ENCODE results near the gene IL12RB2.

The IL12RB2 gene, protein sequence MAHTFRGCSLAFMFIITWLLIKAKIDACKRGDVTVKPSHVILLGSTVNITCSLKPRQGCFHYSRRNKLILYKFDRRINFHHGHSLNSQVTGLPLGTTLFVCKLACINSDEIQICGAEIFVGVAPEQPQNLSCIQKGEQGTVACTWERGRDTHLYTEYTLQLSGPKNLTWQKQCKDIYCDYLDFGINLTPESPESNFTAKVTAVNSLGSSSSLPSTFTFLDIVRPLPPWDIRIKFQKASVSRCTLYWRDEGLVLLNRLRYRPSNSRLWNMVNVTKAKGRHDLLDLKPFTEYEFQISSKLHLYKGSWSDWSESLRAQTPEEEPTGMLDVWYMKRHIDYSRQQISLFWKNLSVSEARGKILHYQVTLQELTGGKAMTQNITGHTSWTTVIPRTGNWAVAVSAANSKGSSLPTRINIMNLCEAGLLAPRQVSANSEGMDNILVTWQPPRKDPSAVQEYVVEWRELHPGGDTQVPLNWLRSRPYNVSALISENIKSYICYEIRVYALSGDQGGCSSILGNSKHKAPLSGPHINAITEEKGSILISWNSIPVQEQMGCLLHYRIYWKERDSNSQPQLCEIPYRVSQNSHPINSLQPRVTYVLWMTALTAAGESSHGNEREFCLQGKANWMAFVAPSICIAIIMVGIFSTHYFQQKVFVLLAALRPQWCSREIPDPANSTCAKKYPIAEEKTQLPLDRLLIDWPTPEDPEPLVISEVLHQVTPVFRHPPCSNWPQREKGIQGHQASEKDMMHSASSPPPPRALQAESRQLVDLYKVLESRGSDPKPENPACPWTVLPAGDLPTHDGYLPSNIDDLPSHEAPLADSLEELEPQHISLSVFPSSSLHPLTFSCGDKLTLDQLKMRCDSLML

DNA sequence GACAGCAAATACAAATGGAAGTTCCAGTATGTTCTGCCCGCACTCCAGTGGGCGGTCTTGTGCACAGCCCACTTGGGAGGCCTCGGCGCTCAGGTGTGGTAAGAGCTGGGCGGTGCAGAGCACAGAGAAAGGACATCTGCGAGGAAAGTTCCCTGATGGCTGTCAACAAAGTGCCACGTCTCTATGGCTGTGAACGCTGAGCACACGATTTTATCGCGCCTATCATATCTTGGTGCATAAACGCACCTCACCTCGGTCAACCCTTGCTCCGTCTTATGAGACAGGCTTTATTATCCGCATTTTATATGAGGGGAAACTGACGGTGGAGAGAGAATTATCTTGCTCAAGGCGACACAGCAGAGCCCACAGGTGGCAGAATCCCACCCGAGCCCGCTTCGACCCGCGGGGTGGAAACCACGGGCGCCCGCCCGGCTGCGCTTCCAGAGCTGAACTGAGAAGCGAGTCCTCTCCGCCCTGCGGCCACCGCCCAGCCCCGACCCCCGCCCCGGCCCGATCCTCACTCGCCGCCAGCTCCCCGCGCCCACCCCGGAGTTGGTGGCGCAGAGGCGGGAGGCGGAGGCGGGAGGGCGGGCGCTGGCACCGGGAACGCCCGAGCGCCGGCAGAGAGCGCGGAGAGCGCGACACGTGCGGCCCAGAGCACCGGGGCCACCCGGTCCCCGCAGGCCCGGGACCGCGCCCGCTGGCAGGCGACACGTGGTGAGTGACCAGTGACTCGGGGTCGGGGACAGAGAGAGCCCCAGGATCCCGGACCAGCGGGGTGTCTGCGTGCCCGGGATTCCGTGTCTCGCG lies at the start of gene IL12RB2:
Gene IL12RB2 (plus strand): TSS at position 623 of the 810 bp plus-strand sequence. CDS start 12,496 bp downstream, outside the sequence.
- DNase-seq: no peak

DNA sequence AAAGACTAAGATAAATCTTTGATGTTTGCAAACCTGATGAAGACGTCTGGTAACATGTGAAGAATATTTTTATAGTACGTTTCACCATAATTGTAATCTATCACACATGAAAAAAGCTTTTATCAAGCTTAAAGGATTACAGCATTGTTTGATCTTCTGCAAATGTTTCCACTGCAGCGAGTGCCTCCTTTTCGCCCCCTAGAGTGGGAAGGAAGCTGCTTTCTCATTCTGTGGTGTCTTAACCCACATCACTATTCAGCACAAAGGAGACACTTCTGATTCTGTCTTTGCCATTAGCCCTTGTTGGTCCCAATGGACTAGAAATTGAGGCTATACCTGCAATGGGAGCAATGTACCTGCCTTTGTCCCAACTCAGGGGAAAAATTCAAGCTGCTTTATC lies 46.0 kb upstream of the IL12RB2 start:
- no peak for DNase-seq

DNA sequence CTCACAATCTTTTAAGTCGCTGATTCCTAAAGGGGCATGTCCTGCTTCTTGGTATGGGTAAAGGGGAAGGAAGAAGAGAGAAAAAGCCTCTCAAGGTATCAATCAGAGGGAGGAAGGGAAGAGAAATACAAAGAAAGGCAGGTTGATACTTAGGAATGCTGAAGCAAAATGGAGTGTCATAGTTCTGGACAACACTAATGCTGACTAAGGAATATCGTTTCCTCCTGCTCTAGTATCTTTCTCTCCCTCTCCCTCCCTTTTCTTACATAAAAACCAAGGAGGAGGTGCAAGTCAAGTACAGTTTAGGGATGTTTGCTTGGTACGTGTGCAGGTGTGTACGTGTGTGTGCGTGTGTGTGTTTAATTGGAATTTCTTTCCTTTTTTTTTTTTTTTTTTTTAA lies 44.9 kb upstream of the IL12RB2 start:
- DNase-seq: no peak

DNA sequence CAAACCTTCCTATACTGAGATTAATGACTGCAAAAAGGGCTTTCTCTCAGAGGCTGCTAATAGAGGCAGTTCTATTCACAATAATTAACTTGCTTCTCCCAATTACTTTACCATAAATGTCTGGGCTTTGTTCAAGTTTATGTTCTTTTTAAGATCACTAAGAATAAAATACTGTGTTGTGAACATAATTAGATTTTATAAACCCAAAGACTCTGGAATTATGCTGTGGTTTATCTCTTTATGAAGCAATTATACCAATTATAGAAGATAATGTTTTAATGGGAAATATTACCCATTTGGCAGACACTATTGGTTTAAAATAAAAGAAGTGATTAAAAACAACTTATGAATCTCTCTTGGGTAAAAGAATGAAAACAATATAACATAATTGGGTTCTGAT lies 43.5 kb upstream of the IL12RB2 start:
- DNase-seq: no peak

DNA sequence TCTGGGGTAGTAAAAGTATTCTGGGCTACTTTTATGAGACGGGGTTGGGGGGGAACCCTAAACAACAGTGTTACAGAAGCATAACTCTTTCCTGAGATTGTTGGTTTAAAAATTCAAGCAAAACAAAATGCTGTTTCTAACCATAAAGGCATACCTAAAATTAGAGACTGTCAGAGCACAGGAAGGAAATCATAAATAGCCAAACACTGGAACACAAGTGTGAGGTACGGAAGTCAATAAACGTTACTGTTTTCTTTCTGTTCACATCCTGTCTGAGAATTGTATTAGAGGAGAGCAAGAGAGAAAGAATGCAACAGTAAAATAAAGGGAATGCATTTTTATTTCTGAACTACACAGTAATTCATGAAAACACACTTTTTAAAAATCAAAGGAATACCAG lies 42.8 kb upstream of the IL12RB2 start:
- no peak for DNase-seq

DNA sequence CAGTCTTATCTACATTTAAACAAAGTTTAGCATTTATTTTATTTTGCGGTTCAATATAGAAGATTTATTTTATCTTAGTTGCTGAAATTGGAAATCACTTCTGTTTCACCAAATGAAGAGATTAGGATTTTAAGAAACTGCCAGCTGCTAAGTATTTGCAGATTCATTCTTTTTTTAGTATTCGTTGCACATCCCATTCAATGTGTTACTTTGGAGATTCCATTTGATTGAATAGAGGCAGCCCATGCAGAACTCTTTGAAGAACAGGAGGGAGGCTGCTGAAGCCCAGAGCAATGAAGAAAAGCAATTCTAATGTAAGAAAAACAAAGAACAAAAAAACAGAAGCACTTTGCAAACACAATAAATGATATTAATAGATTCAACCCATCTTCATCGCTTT lies 38.6 kb upstream of the IL12RB2 start:
- no peak for DNase-seq

DNA sequence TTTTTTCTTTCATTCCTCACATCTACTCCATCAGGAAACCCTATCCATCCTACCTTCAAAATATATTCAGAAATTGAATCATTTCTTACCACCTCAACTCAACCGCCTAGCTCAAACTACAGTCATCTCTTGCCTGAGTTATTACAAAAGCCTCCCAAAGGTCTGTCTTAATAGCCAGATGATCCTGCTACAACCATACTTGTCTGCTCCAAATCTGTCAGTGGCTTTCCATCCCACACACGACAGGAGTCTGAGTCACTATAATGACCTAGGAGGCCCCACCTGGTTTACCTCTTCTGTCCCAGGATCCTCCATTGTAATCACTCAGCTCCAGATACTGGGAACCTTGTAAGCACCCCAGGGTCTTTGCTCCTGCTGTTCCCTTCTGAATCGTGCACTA lies 37.1 kb upstream of the IL12RB2 start:
- DNase-seq: no peak

DNA sequence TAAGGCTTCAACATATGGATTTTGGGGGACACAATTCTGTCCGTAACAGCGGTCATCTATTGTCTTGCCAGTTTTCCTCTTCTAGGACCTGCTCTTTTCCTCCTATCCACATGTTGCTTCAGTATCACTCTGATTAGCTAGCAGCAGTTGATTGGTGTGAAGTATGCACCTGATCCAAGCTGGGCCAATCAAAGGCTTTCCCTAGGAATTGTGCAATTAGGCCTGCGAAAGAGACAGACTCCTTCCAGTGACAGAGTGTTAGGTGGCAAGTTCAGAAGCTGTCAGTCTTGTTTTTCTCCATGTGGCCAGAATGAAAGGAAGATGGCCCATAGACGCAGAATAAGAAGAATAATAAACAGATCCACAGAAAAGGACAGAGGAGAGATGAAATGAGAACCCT lies 34.1 kb upstream of the IL12RB2 start:
- DNase-seq: no peak

DNA sequence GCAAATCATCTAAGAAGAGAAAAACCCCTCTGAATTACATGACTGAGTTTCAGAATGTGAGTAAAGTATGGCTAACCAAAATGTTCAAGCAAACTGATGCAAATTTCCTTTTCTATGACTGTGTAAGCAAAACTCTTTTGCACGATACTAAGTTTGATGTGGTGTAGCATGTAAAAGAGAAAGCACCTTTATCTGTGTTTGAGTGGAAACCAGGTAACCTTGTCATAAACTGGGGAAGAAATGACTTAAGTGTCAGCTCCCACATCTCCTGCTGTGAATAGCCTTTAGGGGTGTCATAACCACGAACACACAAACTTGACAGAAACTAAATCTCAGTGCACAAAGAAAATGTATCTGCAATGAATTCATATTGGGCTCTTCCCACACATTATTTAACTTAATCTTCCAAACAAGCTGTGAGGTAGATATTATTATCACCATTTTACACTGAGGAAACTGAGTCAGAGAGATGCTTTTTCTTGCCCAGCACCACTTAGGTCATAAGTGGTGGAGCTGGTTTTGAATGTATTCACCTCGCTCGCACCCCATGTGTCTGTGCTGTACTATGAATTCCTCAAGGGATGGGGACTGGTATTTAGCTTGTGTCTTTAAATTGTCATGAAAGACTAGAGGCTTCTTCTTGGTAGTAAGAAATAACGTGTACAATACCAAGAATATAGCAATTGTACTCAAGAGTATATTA lies 32.9 kb upstream of the IL12RB2 start:
- DNase-seq: no peak

DNA sequence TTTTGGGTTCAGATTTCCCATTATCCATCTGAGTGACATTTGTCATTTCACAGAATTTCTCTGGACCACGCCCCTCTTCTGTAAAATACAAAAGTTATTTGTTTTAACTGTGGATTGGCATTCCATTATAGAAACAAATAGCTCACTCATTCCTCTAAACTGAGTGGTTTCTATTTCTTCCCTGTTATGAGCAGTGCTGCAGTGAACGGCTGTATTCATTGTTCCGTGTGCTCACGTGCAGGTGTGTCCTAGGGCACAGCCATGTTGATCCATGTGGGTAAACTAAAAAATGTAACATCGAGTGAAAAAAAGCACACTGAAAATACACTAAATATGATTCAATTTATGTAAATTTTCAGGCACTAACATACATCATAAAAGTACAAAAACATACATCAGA lies 27.0 kb upstream of the IL12RB2 start:
- DNase-seq: no peak

DNA sequence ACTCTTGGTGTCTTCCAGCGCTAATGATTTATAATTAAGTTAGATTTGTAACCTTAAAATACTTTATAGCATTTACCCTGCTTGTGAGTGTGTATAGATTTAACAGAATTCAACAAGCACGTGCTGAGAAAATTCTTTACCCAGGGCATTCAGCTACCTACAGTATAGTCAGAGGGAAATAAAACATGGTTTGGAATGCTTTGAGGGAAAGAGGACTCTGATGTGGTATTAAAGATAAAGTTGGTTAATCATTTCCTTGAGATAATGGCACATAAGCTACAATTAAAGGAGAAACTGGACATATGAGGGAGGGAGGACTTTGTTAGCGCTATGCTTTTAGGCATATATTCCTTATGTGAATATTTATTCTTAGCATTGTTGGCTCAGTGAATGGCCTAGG lies 26.4 kb upstream of the IL12RB2 start:
- DNase-seq: no peak

DNA sequence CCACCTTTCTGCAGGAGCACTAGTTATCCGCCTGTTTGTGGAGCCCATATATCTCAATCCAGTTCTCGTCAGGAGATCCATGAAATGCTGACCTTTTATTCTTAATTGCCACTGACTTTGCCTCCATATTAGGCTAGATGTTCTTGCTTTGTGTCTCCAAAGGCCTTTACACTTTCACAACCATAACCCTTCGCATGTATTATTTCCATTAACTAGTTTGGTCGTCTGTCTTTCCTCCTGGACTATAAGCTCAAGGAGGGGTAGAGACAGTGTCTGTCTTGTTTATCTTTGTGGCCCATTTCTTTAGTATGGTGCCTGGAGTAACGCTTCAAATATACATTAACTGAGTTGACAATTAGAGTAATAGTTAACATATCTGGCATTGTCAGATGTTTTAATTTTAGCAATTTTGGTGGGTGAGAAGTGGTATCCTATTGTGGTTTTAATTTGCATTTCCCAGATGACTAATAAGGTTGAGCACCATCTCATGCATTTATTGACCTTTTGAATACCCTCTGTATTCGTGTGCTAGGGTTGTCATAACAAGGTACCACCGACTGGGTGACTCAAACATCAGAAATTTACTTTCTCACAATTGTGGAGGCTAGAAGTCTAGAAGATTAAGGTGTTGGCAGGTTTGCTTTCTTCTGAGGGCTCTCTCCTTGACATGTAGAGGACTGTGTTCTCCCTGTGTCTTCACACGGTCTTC lies 21.7 kb upstream of the IL12RB2 start:
- DNase-seq: no peak

DNA sequence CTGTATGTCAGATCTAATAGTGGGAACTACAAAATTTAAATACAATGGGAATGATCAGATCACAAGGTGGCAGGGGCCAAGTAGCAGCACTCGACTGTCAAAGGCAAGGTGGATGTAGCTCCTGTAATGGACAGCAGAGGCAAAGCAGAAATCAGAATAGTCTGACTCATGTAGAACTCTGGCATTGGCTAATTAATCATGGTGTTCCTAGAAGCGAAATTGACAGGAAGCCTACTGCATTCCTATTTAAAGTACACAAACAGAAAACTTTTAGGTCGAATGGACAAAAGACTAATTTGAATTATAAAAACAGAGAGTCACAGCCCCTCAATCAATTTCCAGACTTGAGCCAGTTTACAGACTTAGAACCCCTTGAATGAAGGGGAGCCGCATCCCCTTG lies 17.4 kb upstream of the IL12RB2 start:
- DNase-seq: no peak

DNA sequence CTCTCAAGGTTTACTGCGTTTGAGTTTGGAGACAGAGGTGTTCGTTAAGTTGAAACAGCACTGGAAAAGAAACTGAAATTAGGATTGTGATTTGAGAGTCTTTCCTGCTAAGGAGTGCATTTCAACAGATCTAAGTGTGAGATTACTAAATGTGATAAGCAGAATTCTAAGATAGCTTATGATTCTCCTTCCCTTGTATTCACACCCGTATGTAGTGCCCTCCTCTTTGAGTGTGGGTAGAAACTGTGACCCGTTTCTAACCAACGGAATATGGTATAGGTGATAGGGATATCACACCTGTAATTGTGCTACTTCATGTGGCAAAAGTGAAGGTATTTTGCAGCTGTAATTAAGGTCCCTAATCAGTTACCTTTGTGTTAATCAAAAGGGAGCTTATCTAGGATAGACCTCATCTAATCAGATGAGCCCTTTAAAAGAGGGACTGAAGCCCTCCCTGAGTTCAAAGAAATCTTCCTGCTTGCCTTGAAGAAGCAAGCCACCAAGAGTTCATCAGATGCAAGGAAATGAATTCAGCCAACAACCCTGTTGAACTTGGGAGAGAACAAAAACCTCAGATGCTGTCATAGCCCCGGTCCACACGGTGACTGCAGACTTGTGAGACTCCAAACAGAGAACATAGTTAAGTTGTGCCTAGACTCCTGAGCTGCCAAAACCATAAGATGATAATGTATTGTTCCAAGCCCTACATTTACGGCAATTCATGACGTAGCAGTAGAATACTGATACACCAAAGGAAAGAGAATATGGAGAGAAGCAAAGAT lies 12.6 kb upstream of the IL12RB2 start:
- no peak for DNase-seq

DNA sequence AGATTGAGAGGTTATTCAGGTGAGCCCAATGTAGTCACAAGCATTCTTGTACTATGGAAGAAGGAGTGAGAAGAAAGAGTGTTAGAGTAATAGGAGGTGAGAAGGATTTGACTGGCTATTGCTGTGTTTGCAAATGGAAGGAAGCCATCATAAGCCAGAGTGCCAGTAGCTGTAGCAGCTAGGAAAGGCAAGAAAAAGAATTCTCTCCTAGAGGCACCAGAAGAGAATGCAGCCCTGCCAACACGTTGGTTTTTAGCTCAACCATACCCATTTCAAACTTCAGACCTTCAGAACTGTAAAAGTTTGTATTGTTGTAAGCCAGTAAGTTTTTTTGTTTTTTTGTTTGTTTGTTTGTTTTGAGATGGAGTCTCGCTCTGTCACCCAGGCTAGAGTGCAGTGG lies 8.9 kb upstream of the IL12RB2 start:
- no peak for DNase-seq

DNA sequence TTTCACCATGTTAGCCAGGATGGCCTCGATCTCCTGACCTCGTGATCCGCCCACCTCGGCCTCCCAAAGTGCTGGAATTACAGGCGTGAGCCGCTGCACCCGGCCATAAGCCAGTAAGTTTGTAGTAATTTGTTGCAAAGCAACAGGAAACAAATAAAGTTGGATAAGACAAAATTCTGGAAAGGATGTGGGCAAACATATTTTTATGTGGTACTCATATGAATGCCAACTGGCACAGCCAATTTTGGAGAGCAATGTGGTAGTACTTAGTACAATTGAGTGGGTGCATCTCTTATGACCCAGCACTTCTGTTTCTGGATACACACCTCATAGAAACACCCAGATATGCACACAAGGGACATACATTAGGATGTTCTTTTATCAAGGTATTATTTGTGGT lies 8.4 kb upstream of the IL12RB2 start:
- DNase-seq: no peak

DNA sequence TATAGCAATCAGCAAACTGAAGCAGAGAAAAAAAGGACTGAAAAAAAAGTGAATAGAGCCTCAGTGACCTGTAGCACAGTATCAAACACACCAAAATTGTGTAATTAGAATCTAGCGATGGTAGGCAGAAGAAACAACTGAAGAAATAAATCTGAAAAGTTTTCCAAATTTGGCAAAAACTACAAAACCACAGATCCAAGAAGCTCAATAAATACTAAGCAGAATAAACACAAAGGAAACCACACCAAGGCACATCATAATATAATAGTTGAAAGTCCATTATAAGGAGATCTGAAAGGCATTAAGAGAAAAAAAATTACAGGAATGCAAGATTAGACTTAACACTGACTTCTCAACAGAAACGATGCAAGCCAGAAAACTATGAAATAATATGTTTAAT lies 7.1 kb upstream of the IL12RB2 start:
- DNase-seq: no peak

DNA sequence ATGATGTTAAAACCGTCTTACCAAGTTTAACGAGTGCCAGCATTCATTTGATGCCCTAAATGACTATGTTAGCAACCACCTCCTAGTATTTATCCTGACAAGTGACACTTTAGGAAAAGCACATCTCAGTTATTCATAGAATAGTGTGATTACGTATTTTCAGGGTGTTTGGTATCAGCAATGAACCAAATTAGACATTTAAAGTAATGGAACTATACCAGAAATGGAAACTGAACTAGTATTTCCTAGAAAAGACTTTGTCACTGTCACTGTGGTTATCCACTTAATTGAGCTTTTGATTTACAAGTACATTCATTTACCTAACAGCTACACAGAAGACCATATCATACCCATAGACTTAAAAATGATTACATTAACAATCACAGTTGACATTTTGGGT lies 3.6 kb upstream of the IL12RB2 start:
- no peak for DNase-seq

DNA sequence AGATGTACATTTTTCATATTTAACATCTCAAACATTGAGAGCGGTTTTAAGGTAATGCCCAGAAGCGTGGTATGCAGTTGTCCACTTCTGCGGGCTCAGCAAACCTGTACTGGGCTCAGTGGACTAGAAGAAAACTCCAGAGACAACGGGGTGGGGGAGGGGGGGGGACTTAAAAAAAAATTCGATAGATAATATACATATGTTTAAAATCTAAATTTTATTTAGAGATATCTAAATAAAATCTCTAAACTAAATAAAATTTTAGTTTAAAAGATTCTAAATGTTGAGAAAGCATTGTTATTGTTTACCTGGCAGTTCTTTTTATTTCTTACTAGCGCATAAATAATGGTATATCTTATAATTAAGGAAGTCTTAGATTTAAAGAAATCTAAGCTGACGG lies 1.1 kb upstream of the IL12RB2 start:
- DNase-seq: no peak

DNA sequence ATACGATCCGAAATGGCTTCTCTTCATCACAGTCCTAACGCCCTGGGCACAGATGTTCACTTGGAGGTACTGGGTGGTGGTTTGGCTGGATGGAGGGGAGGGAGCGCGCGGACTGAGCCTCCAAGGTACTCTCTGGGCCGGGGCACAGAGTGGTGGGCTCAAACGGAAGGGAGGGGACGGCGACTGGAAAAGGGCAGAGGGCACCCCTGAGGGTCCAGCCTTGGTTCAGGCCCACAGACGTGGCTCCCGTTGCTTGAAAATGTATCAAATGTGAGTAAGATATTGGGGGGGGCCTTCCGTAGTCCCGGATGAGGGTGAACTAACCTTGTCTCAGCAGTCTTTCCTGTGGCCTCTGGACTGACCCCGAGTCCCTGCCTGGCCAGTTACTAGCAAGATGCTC lies 463 bp downstream of the IL12RB2 start:
- no peak for DNase-seq

DNA sequence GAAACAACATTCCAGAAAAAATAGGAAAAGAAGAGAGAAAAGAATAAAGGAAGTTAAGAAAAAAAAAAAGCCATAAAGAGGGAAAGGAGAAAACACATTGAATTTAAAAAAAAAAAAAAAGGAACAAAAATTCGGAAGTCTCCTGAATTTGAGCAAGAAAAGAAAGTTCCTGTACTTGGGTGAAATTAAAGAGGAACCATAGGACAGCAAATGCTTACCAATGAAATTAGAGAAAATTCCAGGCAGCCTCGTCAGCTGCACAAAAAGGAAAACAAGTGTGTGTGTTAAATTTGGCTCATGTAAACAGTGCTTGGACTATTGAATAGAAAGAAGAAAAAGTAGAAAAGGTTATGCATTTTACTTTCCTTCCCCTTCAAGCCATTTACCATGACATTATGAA lies 4.9 kb downstream of the IL12RB2 start:
- no peak for DNase-seq

Measured in DMS153 (cell line).